RWPE2 (cell line): Measurements from ENCODE around the gene AGA.

ENCODE experiments used
- ATAC-seq: fragments of 200-7000 bp; cut with Tn5 transposase; 3 replicates; pipeline ENCODE4 v1.9.1; 2021; ENCODE audit warnings: low read depth
- DNase-seq: peaks from one replicate; pipeline ENCODE4 v3.0.0-alpha.2; 2020; ENCODE audit warnings: low spot score
- H3K27ac ChIP-seq: fragments of 450-650 bp; 2 replicates; pipeline ENCODE4 v1.5.1; 2017; ENCODE audit warnings: mild to moderate bottlenecking; ENCODE audit not compliant: poor library complexity, severe bottlenecking
- H3K27me3 ChIP-seq: fragments of 250-450 bp; sonication (Bioruptor Pico); 2 replicates; pipeline ENCODE4 v1.5.1; 2021; ENCODE audit warnings: mild to moderate bottlenecking, moderate library complexity; ENCODE audit not compliant: insufficient read depth, poor library complexity, severe bottlenecking
- H3K36me3 ChIP-seq: fragments of 250-450 bp; sonication (Bioruptor Pico); 2 replicates; pipeline ENCODE4 v1.5.1; 2020; ENCODE audit warnings: low read depth, mild to moderate bottlenecking, moderate library complexity
- H3K4me1 ChIP-seq: fragments of 250-450 bp; sonication (Bioruptor Pico); 2 replicates; pipeline ENCODE4 v1.5.1; 2021; ENCODE audit warnings: mild to moderate bottlenecking, moderate library complexity; ENCODE audit not compliant: insufficient read depth, poor library complexity, severe bottlenecking
- H3K4me3 ChIP-seq: fragments of 250-450 bp; sonication (Bioruptor Pico); 2 replicates; pipeline ENCODE4 v1.5.1; 2021; ENCODE audit warnings: mild to moderate bottlenecking, moderate library complexity; ENCODE audit not compliant: severe bottlenecking
- H3K9me3 ChIP-seq: fragments of 250-450 bp; sonication (Bioruptor Pico); 2 replicates; pipeline ENCODE4 v1.5.1; 2021; ENCODE audit warnings: mild to moderate bottlenecking, moderate library complexity; ENCODE audit not compliant: severe bottlenecking
- TF ChIP-seq, protein P1 (sequence below): fragments of 450-650 bp; IDR thresholded peaks from one replicate; pipeline ENCODE4 v1.5.1; 2017; ENCODE audit warnings: mild to moderate bottlenecking, moderate library complexity; ENCODE audit not compliant: poor library complexity, severe bottlenecking

The AGA gene

DNA sequence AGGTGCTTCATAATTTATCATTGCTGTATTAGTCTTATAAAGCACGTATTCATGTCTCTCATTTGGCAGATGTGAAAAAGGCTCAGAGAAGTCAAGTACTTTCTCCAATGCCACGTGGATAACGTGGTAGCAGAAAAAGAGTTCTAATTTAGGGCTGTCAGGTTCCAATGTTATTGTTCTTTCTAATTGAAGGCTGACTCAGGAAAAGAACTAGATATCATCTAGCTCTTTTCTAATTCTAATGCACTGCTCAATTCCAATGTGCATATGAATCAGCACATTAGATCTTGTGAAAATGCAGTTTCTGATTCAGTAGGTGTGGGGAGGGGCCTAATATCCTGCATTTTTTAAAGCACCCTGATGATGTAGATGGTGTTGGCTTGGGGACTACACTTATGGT is 22.8 kb downstream of the AGA start:
- ATAC-seq: no peak
- no peak for DNase-seq
- Histone ChIP-seq H3K27ac (no peak overlapping the region), H3K36me3 (no peaks in the 10 kb centered on the region), H3K9me3 (no peaks in the 10 kb centered on the region), H3K4me3 (no peak overlapping the region), H3K4me1 (no peaks in the 10 kb centered on the region), H3K27me3 (no peaks in the 10 kb centered on the region)
- TF ChIP-seq, protein P1, sequence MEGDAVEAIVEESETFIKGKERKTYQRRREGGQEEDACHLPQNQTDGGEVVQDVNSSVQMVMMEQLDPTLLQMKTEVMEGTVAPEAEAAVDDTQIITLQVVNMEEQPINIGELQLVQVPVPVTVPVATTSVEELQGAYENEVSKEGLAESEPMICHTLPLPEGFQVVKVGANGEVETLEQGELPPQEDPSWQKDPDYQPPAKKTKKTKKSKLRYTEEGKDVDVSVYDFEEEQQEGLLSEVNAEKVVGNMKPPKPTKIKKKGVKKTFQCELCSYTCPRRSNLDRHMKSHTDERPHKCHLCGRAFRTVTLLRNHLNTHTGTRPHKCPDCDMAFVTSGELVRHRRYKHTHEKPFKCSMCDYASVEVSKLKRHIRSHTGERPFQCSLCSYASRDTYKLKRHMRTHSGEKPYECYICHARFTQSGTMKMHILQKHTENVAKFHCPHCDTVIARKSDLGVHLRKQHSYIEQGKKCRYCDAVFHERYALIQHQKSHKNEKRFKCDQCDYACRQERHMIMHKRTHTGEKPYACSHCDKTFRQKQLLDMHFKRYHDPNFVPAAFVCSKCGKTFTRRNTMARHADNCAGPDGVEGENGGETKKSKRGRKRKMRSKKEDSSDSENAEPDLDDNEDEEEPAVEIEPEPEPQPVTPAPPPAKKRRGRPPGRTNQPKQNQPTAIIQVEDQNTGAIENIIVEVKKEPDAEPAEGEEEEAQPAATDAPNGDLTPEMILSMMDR: no peak

DNA sequence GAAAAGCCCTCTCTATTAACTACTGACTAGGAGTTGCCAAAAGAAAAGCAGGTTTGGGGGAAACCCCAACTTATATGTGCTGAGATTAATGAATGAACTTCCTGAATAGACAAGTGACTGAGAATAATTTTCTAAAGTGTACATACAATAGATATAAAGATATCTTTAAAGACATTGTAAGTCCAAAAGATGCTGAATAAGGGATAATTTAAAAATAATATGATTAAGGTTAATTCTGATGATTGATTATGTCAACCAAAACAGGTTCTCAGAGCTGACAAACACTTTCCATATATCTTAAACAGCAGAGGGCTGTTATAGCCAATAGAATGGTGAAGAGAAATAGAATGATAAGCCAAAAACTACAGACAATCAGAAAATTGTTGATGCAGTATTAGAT is 28.6 kb downstream of the AGA start:
- ATAC-seq (no peak), DNase-seq (no peak)
- no peaks in the 10 kb centered on the region for H3K4me1 ChIP-seq
- no peak overlapping the region for H3K4me3 ChIP-seq
- TF ChIP-seq, protein P1: no peak
- no peaks in the 10 kb centered on the region for H3K36me3 ChIP-seq
- H3K27me3 ChIP-seq: no peaks in the 10 kb centered on the region
- H3K27ac ChIP-seq: no peak overlapping the region
- H3K9me3 ChIP-seq: no peaks in the 10 kb centered on the region

DNA sequence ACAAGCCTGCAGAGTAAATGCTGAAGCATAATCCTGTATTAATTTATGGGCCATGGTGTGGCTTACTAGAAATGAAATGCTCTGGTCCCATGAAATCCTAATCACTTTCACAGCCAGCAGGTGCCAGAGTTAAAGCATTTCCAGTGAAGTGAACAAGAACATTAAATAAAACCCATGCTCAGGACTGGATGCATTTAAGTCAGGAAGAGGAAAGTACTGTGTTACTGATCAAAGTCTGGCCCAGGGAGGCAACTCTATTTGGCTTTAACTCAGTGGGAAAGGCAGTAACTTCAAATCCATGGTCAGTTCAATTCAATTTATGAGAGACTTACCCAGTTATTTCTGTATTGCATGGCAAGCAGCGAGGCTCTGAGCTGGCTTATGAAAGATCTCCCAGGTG is 29.2 kb downstream of the AGA start:
- Histone ChIP-seq H3K27me3 (no peaks in the 10 kb centered on the region), H3K36me3 (no peaks in the 10 kb centered on the region), H3K27ac (no peak overlapping the region), H3K9me3 (no peaks in the 10 kb centered on the region), H3K4me3 (no peak overlapping the region), H3K4me1 (no peaks in the 10 kb centered on the region)
- ATAC-seq: no peak
- TF ChIP-seq, protein P1: no peak
- DNase-seq: no peak

DNA sequence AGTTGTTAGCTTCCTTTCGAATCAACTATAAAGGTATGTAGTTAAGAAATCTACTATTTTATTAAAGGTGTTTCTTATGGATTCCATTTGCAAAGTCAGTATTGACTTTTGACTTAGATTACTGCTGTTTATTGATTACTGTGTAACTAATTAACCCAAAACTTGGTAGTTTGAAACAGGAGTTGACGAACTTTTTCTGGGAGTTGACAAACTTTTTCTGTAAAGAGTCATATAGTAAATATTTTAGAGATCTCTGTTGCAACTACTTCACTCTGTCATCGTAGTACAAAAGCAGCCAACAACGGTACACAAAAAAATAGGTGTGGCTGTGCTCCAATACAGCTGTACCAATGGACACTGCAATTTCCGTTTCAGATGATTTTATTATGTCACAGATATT is 30.2 kb downstream of the AGA start:
- no peaks in the 10 kb centered on the region for H3K36me3 ChIP-seq
- no peaks in the 10 kb centered on the region for H3K27me3 ChIP-seq
- no peaks in the 10 kb centered on the region for H3K4me1 ChIP-seq
- H3K9me3 ChIP-seq: no peaks in the 10 kb centered on the region
- no peak overlapping the region for H3K27ac ChIP-seq
- ATAC-seq (no peak), DNase-seq (no peak)
- TF ChIP-seq, protein P1: no peak
- no peak overlapping the region for H3K4me3 ChIP-seq

DNA sequence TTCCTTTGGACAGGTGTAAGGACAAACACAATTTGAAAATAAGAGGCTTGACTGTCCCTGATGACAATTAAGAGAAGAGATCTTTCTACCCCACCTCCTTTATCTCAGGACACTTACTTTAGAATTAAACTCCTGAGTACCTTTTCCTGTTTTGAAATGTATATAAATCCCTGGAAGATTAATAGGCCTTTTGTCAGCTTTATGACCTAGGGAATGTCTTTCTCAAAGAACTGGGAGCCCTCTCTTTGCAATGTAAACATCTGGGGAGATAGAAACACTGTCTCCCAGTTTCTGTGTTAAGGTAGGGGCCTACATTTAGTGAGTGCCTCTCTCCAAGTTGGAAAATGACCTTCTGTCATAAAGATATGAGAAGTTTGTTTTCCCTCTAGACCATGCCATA is 31.7 kb downstream of the AGA start:
- H3K4me3 ChIP-seq: no peak overlapping the region
- no peaks in the 10 kb centered on the region for H3K27me3 ChIP-seq
- ATAC-seq: no peak

More for the DNA sequence above, 31.7 kb downstream of the AGA start:
- Histone ChIP-seq H3K36me3 (no peaks in the 10 kb centered on the region), H3K27ac (no peak overlapping the region), H3K4me1 (no peaks in the 10 kb centered on the region), H3K9me3 (no peaks in the 10 kb centered on the region)
- TF ChIP-seq, protein P1: no peak
- no peak for DNase-seq
